Activated T-cell treated with anti-CD3 and anti-CD28 coated beads, Interleukin-2, amount 50 U/mL, for 72 hours (primary cell): ENCODE measurements around the gene DYNC2I2. TPM values are rescaled to one million over a fixed set of nuclear protein-coding genes. Genes with fewer than 3 reads are reported as not detected.
"Not testable (repeated sequence)": the region's sequence is repeated elsewhere in the genome, so short reads cannot be mapped to it uniquely, and the experiment has no call there.

Source experiments
- ATAC-seq, 2 donors: fragments of 150-1000 bp; cut with Tn5 transposase; replicated peaks in 1 of 2; 2 replicates each; pipeline ENCODE4 v1.10.0; 2021; ENCODE audit warnings: moderate library complexity in 2 of 2, mild to moderate bottlenecking in 1 of 2
- DNase-seq, 2 donors: peaks; one replicate each; pipeline ENCODE4 v3.0.0; 2021 to 2022; ENCODE audit warnings: mixed read lengths in 1 of 2
- H3K27ac Mint-ChIP-seq: one replicate; pipeline ENCODE4 v1.8.0; 2022; ENCODE audit warnings: mild to moderate bottlenecking, moderate library complexity, mixed read lengths
- H3K27me3 Mint-ChIP-seq: one replicate; pipeline ENCODE4 v1.8.0; 2022; ENCODE audit warnings: low read depth, mixed read lengths
- H3K36me3 Mint-ChIP-seq, 2 donors: one replicate each; pipeline ENCODE4 v1.8.0; 2022; ENCODE audit warnings: mixed read lengths in 2 of 2, mild to moderate bottlenecking in 1 of 2; ENCODE audit not compliant: insufficient read depth in 2 of 2
- H3K4me1 Mint-ChIP-seq: one replicate; pipeline ENCODE4 v1.8.0; 2022; ENCODE audit warnings: low read depth, mixed read lengths
- H3K4me3 Mint-ChIP-seq, 2 donors: one replicate each; pipeline ENCODE4 v1.8.0; 2022; ENCODE audit warnings: mild to moderate bottlenecking in 2 of 2, mixed read lengths in 2 of 2, moderate library complexity in 2 of 2
- H3K9me3 Mint-ChIP-seq, 2 donors: one replicate each; pipeline ENCODE4 v1.8.0; 2022; ENCODE audit warnings: mixed read lengths in 2 of 2
- total RNA-seq, 2 donors: library from RNA; stranded (reverse); gene quantifications; one replicate each; pipeline ENCODE4 v1.2.3, GENCODE V29; 2022

Gene DYNC2I2
- 10 to 100 TPM; 27.1 to 31.2 TPM for total RNA-seq

- Mint-ChIP-seq H3K4me1 (peaks cover 16% of the 10 kb centered on the region), H3K27ac (peak within 1 kb of the TSS; percentile 100), H3K4me3 (peak within 1 kb of the TSS; percentile 92 to 95), H3K27me3 (no peaks in the 10 kb centered on the region), H3K36me3 (no peaks in the 10 kb centered on the region), H3K9me3 (no peaks in the 10 kb centered on the region)
- ATAC-seq (peak; percentile 99), DNase-seq (peak; percentile 97 to 98)
Measured at GRCh38 chr9:128656416-128657343, at the start of gene DYNC2I2. Gene DYNC2I2 (minus strand): TSS chr9:128656847. CDS start chr9:128656726, 121 bp downstream.

- DNase-seq, result no peak
- Mint-ChIP-seq H3K27me3 (no peaks in the 10 kb centered on the region), H3K27ac (no peak overlapping the region), H3K9me3 (no peaks in the 10 kb centered on the region), H3K4me3 (no peak overlapping the region), H3K36me3 (peaks cover 0 to 2% of the 10 kb centered on the region in 2 donors), H3K4me1 (peaks cover 16% of the 10 kb centered on the region)
- ATAC-seq, result no peak
Measured at GRCh38 chr9:128706045-128706444, 49.4 kb upstream of the DYNC2I2 start.

- H3K4me3 Mint-ChIP-seq, result no peak overlapping the region
- ATAC-seq (no peak), DNase-seq (no peak)
- no peaks in the 10 kb centered on the region for H3K9me3 Mint-ChIP-seq
- H3K27me3 Mint-ChIP-seq, result no peaks in the 10 kb centered on the region
- no peak overlapping the region for H3K27ac Mint-ChIP-seq
- H3K36me3 Mint-ChIP-seq, result peaks cover 0 to 2% of the 10 kb centered on the region in 2 donors
- H3K4me1 Mint-ChIP-seq, result peaks cover 17% of the 10 kb centered on the region
Measured at GRCh38 chr9:128705051-128705965, 48.7 kb upstream of the DYNC2I2 start.

GRCh38 chr9:128704356-128704670 lies 47.7 kb upstream of the DYNC2I2 start:
- peaks cover 17% of the 10 kb centered on the region for H3K4me1 Mint-ChIP-seq
- H3K27me3 Mint-ChIP-seq, result no peaks in the 10 kb centered on the region
- peak overlapping the region; percentile 25 to 44 for H3K4me3 Mint-ChIP-seq
- H3K36me3 Mint-ChIP-seq, result peaks cover 0 to 2% of the 10 kb centered on the region in 2 donors
- no peak overlapping the region for H3K27ac Mint-ChIP-seq
- DNase-seq (no peak), ATAC-seq (no peak)
- H3K9me3 Mint-ChIP-seq, result no peaks in the 10 kb centered on the region

GRCh38 chr9:128703616-128704355 lies 47.1 kb upstream of the DYNC2I2 start:
- DNase-seq (no peak), ATAC-seq (no peak)
- Mint-ChIP-seq H3K4me1 (peaks cover 17% of the 10 kb centered on the region), H3K9me3 (no peaks in the 10 kb centered on the region), H3K27me3 (no peaks in the 10 kb centered on the region), H3K4me3 (peak overlapping the region; percentile 62 to 83), H3K36me3 (peaks cover 0 to 2% of the 10 kb centered on the region in 2 donors), H3K27ac (no peak overlapping the region)

GRCh38 chr9:128702949-128703615 lies 46.4 kb upstream of the DYNC2I2 start:
- Mint-ChIP-seq H3K27ac (no peak overlapping the region), H3K9me3 (no peaks in the 10 kb centered on the region), H3K27me3 (no peaks in the 10 kb centered on the region), H3K4me3 (peak overlapping the region; percentile 62 to 83), H3K36me3 (peaks cover 0 to 2% of the 10 kb centered on the region in 2 donors), H3K4me1 (peaks cover 17% of the 10 kb centered on the region)
- DNase-seq (peak in 1 of 2 donors; percentile 46), ATAC-seq (peak; percentile 12 to 40)

- peak; percentile 86 to 87 for ATAC-seq
Measured at GRCh38 chr9:128702445-128702948, 45.9 kb upstream of the DYNC2I2 start, which contains the start of gene PKN3. Gene PKN3 (plus strand): TSS chr9:128702503. CDS start chr9:128702916, 413 bp downstream.

GRCh38 chr9:128701227-128701854 lies 44.7 kb upstream of the DYNC2I2 start:
- Mint-ChIP-seq H3K27me3 (no peaks in the 10 kb centered on the region), H3K4me1 (peaks cover 17% of the 10 kb centered on the region), H3K27ac (peak overlapping the region; percentile 55), H3K36me3 (peaks cover 0 to 2% of the 10 kb centered on the region in 2 donors), H3K9me3 (no peaks in the 10 kb centered on the region), H3K4me3 (peak overlapping the region; percentile 59 to 83)
- no peak for DNase-seq
- no peak for ATAC-seq

More at GRCh38 chr9:128702445-128702948, 45.9 kb upstream of the DYNC2I2 start, which contains the start of gene PKN3:
- Mint-ChIP-seq H3K36me3 (peaks cover 0 to 2% of the 10 kb centered on the region in 2 donors), H3K27ac (peak within 1 kb of the TSS; percentile 55), H3K27me3 (no peaks in the 10 kb centered on the region), H3K4me1 (peaks cover 17% of the 10 kb centered on the region), H3K9me3 (no peaks in the 10 kb centered on the region), H3K4me3 (peak within 1 kb of the TSS; percentile 62 to 83)
- peak; percentile 93 to 95 for DNase-seq

GRCh38 chr9:128699096-128699795 lies 42.6 kb upstream of the DYNC2I2 start:
- not testable (repeated sequence) for ATAC-seq, H3K9me3 Mint-ChIP-seq, DNase-seq, H3K36me3 Mint-ChIP-seq, H3K27me3 Mint-ChIP-seq, H3K27ac Mint-ChIP-seq, H3K4me3 Mint-ChIP-seq
- H3K4me1 Mint-ChIP-seq, result peaks cover 17% of the 10 kb centered on the region

- no peak overlapping the region for H3K4me3 Mint-ChIP-seq
- H3K9me3 Mint-ChIP-seq, result no peaks in the 10 kb centered on the region
- ATAC-seq, result no peak
- DNase-seq, result no peak
- no peaks in the 10 kb centered on the region for H3K27me3 Mint-ChIP-seq
- H3K27ac Mint-ChIP-seq, result peak overlapping the region; percentile 50
- H3K36me3 Mint-ChIP-seq, result peaks cover 10 to 20% of the 10 kb centered on the region in 2 donors
- H3K4me1 Mint-ChIP-seq, result peaks cover 21% of the 10 kb centered on the region
Measured at GRCh38 chr9:128696923-128697707, 40.5 kb upstream of the DYNC2I2 start.
